Transverse colon (tissue), 4 donors: Measurements from ENCODE around the gene MBOAT7. TPM values are rescaled to one million over a fixed set of nuclear protein-coding genes. Genes with fewer than 3 reads are reported as not detected.

Experiments
- DNase-seq: peaks from one replicate; pipeline ENCODE4 v3.0.0-alpha.2; 2019
- H3K27ac ChIP-seq, 4 donors: fragments of 200-600 bp; sonication (generic); 2 replicates each; pipeline ENCODE4 v1.5.1; 2016 to 2018; ENCODE audit warnings: inconsistent platforms in 4 of 4
- H3K27me3 ChIP-seq: fragments of 200-600 bp; sonication (generic); 2 replicates; pipeline ENCODE4 v1.5.1; 2017; ENCODE audit warnings: inconsistent platforms
- H3K36me3 ChIP-seq, 4 donors: fragments of 200-600 bp; sonication (generic); 2 replicates each; pipeline ENCODE4 v1.5.1; 2017 to 2019; ENCODE audit warnings: inconsistent platforms in 4 of 4
- H3K4me1 ChIP-seq, 4 donors: fragments of 200-600 bp; sonication (generic); 2 replicates each; pipeline ENCODE4 v1.5.1; 2017 to 2020; ENCODE audit warnings: inconsistent platforms in 4 of 4
- H3K4me3 ChIP-seq, 4 donors: fragments of 200-600 bp; sonication (generic); 1 replicate in 1 of 4; 2 replicates in 3 of 4; pipeline versions ENCODE4 v1.5.1 to v1.6.1; 2017 to 2019; ENCODE audit warnings: inconsistent platforms in 4 of 4
- H3K9me3 ChIP-seq, 2 donors: fragments of 200-600 bp; sonication (generic); 2 replicates each; pipeline ENCODE4 v1.5.1; 2017 to 2019; ENCODE audit warnings: inconsistent platforms in 2 of 2
- CTCF ChIP-seq, 5 experiments: fragments of 200-600 bp in 3 of 5; fragments of 450-650 bp in 2 of 5; sonication (generic) in 3 of 5; IDR thresholded peaks; 1 replicate in 2 of 5; 2 replicates in 3 of 5; pipeline ENCODE4 v1.5.1; 2016 to 2017; ENCODE audit warnings: antibody characterized with exemption in 5 of 5, inconsistent platforms in 3 of 5, mild to moderate bottlenecking in 2 of 5, moderate library complexity in 1 of 5
- EP300 ChIP-seq: sonication (generic); formaldehyde crosslinking; IDR thresholded peaks from one replicate; pipeline ENCODE4 v1.6.1; 2017; ENCODE audit warnings: antibody characterized with exemption, low read depth
- POLR2A ChIP-seq: fragments of 450-650 bp; IDR thresholded peaks from one replicate; pipeline ENCODE4 v1.6.1; 2016; ENCODE audit warnings: antibody characterized with exemption, mild to moderate bottlenecking, moderate library complexity
- POLR2AphosphoS5 ChIP-seq, 3 donors: sonication (generic); formaldehyde crosslinking; IDR thresholded peaks; one replicate each; pipeline ENCODE4 v1.6.1; 2016; ENCODE audit warnings: antibody characterized with exemption in 3 of 3
- WGBS, 2 donors: methylation state at CpG; one replicate each; pipeline ENCODE4 v1.1.5; 2018; ENCODE audit warnings: low coverage in 1 of 2; 5-methylcytosine and 5-hydroxymethylcytosine counted together
- in situ Hi-C, 4 donors: fragments of 200-750 bp; cut with MboI; loops; one replicate each; pipeline versions ENCODE4 v1.15.0 to v1.15.1; 2017; ENCODE audit warnings: low sequenced_read_pairs in 3 of 4, low pct_ligation_motif_present in 1 of 4, low pct_unique_long_range_greater_than_20kb in 1 of 4
- intact Hi-C: fragments of 100-400 bp; cut with DNase I; formaldehyde crosslinking; loops from one replicate; pipeline ENCODE4 v1.15.1; 2023; ENCODE audit warnings: low total_unique reads
- total RNA-seq, 4 donors: library from RNA; depleted of rRNA; stranded (reverse); fragments of >200 nt; gene quantifications; one replicate each; pipeline ENCODE4 v1.1.0, GENCODE V29; 2016

The MBOAT7 gene
- total RNA-seq, 4 donors from 2014 or later = 180 to 249 (median 218) TPM

GRCh38 chr19:54153731-54154326 is 35.6 kb downstream of the MBOAT7 start:
- intact Hi-C loops (no loop called here), in situ Hi-C loops (no loop called here)
- H3K27me3 ChIP-seq = no peaks in the 10 kb centered on the region
- DNase-seq = peak; percentile 7
- no peak for TF ChIP-seq CTCF (IDR thresholded peaks at IDR 0.05)
- no peak for TF ChIP-seq POLR2AphosphoS5 (IDR thresholded peaks at IDR 0.05)
- no peak for TF ChIP-seq EP300
- no peak for TF ChIP-seq POLR2A
- 87% methylated on average over 9 of the region's 10 CpGs; no CpG with 5 or more reads in 1 of the 2 donors for WGBS, 2 donors
- H3K27ac ChIP-seq = no peak overlapping the region
- H3K4me1 ChIP-seq = peaks cover 7 to 12% (median 9%) of the 10 kb centered on the region in 4 donors
- no peak overlapping the region for H3K4me3 ChIP-seq
- peaks cover 0 to 76% (median 35%) of the 10 kb centered on the region in 4 donors for H3K36me3 ChIP-seq
- H3K9me3 ChIP-seq = no peaks in the 10 kb centered on the region

- Histone ChIP-seq H3K4me1 (peaks cover 0 to 4% (median under 1%) of the 10 kb centered on the region in 4 donors), H3K27me3 (no peaks in the 10 kb centered on the region), H3K9me3 (no peaks in the 10 kb centered on the region), H3K4me3 (no peak overlapping the region), H3K27ac (no peak overlapping the region), H3K36me3 (peaks cover 0 to 76% (median 40%) of the 10 kb centered on the region in 4 donors)
- 60 to 90% methylated on average over 1 to 25 of the region's 25 CpGs for WGBS, 2 donors
- in situ Hi-C loops (no loop called here), intact Hi-C loops (no loop called here)
- TF ChIP-seq POLR2AphosphoS5 (IDR thresholded peaks at IDR 0.05) (no peak), CTCF (IDR thresholded peaks at IDR 0.05) (no peak), EP300 (no peak), POLR2A (no peak)
- DNase-seq = no peak
These were observed 36.4 kb downstream of the MBOAT7 start for GRCh38 chr19:54152878-54153524.

GRCh38 chr19:54152267-54152666 is 37.1 kb downstream of the MBOAT7 start:
- intact Hi-C loops = no loop called here
- Histone ChIP-seq H3K4me1 (peaks cover 0 to 3% (median 0%) of the 10 kb centered on the region in 4 donors), H3K36me3 (peaks cover 0 to 75% (median 38%) of the 10 kb centered on the region in 4 donors), H3K4me3 (no peak overlapping the region), H3K27ac (no peak overlapping the region), H3K9me3 (no peaks in the 10 kb centered on the region), H3K27me3 (no peaks in the 10 kb centered on the region)
- no peak for DNase-seq
- in situ Hi-C loops = no loop called here
- WGBS, 2 donors = 96% methylated on average over 11 of the region's 12 CpGs; no CpG with 5 or more reads in 1 of the 2 donors
- TF ChIP-seq POLR2A (no peak), CTCF (IDR thresholded peaks at IDR 0.05) (no peak), POLR2AphosphoS5 (IDR thresholded peaks at IDR 0.05) (no peak), EP300 (no peak)

GRCh38 chr19:54151362-54152035 is 37.9 kb downstream of the MBOAT7 start:
- no peak overlapping the region for H3K4me3 ChIP-seq
- H3K4me1 ChIP-seq = peaks cover 0 to 3% (median 0%) of the 10 kb centered on the region in 4 donors
- 86% methylated on average over 23 of the region's 23 CpGs; no CpG with 5 or more reads in 1 of the 2 donors for WGBS, 2 donors
- intact Hi-C loops (no loop called here), in situ Hi-C loops (no loop called here)
- no peak for DNase-seq
- no peaks in the 10 kb centered on the region for H3K27me3 ChIP-seq
- no peak overlapping the region for H3K27ac ChIP-seq
- H3K9me3 ChIP-seq = no peaks in the 10 kb centered on the region
- TF ChIP-seq POLR2A = no peak
- TF ChIP-seq EP300 = no peak
- TF ChIP-seq POLR2AphosphoS5 (IDR thresholded peaks at IDR 0.05) = no peak
- no peak for TF ChIP-seq CTCF (IDR thresholded peaks at IDR 0.05)
- peaks cover 0 to 74% (median 38%) of the 10 kb centered on the region in 4 donors for H3K36me3 ChIP-seq
